ENCODE data around the gene ROM1.

ROM1 gene

DNA sequence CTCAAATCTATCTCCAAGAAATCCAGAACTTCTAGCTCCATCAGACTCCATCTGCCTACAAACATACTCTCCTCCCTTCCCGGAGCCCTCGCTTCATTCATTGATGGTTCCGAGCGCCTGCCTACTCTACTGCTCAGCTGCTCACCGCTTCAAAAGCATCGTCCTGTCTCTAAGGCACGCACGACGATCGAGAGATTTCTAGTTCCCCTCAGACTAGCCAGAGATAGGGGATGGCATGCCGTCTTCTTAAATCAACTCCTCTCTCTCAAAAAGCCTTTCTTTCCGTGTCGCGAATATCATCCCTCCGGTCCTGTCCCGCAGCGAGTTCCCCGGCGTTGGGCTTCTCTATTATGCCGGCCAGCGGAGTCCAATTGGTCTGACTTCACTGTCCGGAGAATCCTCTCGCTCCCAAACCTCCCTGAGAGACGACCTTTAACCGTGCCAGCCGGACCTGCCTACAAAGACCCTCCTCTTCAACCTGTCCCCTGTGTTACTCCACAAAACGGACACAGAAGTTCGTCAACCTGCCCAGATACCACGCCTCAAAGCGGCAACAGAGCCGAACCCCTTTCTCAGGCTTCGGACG, 40.0 kb upstream of the ROM1 start:
- TF ChIP-seq, protein P1, sequence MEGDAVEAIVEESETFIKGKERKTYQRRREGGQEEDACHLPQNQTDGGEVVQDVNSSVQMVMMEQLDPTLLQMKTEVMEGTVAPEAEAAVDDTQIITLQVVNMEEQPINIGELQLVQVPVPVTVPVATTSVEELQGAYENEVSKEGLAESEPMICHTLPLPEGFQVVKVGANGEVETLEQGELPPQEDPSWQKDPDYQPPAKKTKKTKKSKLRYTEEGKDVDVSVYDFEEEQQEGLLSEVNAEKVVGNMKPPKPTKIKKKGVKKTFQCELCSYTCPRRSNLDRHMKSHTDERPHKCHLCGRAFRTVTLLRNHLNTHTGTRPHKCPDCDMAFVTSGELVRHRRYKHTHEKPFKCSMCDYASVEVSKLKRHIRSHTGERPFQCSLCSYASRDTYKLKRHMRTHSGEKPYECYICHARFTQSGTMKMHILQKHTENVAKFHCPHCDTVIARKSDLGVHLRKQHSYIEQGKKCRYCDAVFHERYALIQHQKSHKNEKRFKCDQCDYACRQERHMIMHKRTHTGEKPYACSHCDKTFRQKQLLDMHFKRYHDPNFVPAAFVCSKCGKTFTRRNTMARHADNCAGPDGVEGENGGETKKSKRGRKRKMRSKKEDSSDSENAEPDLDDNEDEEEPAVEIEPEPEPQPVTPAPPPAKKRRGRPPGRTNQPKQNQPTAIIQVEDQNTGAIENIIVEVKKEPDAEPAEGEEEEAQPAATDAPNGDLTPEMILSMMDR (conservative IDR thresholded peaks at IDR 0.05): no peak
- peak overlapping the region; percentile 86 for H3K27ac ChIP-seq

DNA sequence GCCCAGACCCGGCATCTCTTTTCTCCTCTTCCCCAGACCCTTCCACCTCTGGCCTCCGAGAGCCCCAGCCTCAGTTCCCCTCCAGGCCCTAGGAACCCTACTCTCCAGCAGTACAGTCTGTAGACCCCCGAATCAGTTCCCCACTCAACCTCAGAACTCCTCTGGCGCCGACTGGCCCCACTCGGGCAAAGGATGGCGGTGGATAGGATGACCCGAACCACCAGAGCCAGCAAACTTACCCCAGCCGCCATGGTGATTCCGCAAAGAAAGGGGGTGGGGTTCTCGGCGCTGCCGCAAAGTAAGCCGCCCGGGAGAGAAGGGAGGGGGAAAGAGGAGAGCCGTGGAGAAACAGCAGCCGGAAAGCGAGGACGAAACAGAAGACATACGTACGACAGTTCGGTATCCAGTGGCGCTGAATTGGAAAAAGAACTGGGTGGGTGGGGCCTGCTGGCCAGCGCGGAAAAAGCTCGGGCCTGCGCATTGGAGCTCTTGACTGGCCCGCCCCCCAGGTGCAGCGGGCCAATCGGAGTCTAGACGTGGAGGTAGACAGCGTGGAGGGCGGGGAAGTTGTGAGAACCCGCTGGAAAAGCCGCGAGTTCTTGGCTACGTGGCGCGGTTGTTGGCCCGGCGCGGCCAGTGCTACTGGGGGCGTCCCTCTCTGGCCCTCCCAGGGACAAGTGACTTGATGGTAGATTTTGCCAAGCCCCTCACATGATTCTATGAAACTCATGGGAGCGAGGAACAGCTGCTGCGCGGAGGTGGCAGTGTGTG, 39.3 kb upstream of the ROM1 start, which contains the start of gene EEF1G:
TSS of gene EEF1G (minus strand) at position 300 of the 771 bp plus-strand sequence. CDS start at position 251, 49 bp downstream.
- H3K27ac ChIP-seq: peak within 1 kb of the TSS; percentile 86
- TF ChIP-seq, protein P1 (conservative IDR thresholded peaks at IDR 0.05): no peak

DNA sequence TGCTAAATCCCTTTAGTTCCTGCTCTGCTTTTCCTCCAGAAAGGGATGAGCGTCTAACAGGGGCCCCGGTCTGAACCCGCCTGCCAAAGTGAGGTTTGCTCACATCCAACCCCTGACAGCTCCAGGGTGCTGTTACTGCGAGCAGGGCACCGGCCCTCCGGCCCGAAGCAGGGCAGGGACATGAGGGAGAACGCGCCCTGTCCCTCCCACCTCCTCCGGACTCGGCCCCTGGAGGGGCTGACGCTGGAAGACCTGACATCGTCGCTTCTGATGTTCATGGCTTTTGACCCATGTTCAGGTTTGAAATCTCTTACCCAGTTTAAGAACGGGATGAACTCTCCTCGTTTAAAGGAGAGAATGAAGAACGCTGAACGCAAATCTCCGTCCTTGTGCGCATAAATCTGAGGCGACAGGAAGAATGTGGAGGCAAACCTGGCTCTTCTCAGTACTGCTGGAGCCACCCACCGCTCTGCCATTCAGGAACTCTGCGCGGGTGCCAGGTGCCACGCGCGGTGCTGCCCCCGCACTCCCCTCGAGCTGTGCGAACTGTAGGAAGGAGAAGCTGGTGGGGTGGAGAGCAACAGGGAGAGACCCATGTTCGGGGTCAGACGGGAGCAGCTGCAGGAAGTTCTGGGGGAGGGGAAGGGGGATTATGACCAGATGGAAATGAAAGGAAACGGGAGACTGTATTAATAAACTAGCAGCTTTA, 38.5 kb upstream of the ROM1 start:
- TF ChIP-seq, protein P1 (conservative IDR thresholded peaks at IDR 0.05): no peak
- H3K27ac ChIP-seq: peak overlapping the region; percentile 86

DNA sequence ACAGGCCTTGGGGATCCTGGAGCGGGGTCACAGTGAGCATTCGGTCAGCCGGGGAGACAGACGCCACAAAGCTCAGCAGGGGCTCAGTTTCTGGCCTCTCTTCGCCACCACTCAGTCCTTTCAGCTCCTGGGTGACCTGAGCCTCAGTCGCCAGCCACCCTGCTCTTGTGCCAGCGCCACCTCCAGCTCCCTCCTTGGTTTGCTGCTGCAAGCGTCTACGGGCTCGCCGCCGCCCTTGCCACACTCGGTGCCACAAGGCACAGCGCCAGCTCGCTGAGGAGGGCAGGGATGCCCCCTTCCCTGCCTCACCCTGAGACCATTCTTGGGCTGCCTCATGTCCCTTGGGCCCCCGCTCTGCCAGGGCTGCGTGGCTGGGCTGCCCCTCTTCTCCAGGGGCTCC, 37.9 kb upstream of the ROM1 start:
- TF ChIP-seq, protein P1 (conservative IDR thresholded peaks at IDR 0.05): no peak
- H3K27ac ChIP-seq: no peak overlapping the region

DNA sequence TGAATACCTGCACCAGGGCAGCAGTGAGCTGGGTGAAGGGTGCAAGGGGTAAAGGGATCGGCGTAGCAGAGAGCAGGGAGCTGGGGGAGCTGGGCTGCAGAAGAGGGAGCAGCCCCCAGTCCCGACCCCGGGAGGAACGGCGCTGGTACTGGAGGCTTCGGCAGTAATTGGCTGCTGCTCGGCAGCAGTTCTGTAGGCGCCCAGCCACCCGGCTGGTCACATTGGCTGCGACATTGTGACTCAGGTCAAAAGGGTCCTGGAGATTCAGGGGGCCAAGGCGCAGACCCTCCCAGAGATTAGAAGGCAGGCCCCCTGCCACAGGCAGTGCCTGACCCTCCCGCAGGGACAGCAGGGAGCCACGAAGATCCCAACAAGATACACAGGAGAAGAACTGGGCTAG, 37.2 kb upstream of the ROM1 start:
- H3K27ac ChIP-seq: no peak overlapping the region
- TF ChIP-seq, protein P1 (conservative IDR thresholded peaks at IDR 0.05): no peak

DNA sequence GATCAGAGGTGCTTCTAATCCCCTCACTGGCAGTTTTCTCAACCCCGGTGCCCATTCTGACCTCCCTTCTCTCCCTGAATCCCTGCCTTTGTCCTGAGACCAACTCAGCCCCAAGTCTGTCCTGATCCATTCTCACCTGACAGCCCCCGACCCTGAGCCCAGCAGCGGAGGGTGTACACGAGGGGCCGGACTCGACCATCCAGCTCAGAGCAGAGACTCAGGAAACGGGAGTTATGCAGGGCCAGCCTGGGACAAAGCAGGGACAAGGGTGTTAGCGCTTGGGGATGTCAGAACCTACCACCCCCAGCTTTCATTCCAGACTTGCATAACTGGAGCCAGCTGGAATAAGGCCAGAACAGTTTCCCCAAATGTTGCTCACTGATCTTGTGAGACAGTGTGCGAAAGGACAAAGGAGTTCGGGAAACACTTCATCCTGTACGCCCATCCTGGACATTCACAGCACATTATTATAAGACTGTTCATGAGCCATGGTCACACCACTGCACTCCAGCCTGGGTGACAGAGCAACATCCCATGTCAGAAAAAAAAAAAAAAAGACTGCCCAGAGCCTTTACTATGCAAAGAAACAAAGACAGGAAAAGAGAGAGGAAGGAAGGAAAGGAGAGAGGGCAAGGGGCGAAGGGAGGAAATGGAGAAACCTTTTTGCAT, 35.9 kb upstream of the ROM1 start:
- H3K27ac ChIP-seq: no peak overlapping the region
- TF ChIP-seq, protein P1 (conservative IDR thresholded peaks at IDR 0.05): no peak

DNA sequence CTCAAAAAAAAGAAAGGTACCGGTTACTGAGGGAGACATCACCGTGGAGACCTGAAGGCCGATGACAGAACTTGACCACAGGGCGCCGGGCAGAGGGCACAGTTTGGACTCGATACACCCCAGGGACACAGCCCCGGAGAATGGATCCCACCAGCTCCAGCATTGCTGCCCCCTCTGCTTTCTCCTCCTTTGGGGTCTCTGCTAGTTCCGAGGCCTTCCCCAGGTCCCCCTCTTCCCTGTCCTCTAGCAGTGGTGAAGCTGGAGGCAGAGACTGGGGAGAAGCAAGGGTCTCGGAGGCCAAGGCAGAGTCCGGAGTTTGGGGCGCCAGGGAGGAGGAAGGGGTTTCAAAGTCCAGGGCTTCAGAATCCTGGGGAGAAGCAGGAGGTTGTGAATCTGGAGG, 34.5 kb upstream of the ROM1 start:
- H3K27ac ChIP-seq: no peak overlapping the region
- TF ChIP-seq, protein P1 (conservative IDR thresholded peaks at IDR 0.05): no peak
